ENCODE data around the gene RETREG2.

The RETREG2 gene

DNA sequence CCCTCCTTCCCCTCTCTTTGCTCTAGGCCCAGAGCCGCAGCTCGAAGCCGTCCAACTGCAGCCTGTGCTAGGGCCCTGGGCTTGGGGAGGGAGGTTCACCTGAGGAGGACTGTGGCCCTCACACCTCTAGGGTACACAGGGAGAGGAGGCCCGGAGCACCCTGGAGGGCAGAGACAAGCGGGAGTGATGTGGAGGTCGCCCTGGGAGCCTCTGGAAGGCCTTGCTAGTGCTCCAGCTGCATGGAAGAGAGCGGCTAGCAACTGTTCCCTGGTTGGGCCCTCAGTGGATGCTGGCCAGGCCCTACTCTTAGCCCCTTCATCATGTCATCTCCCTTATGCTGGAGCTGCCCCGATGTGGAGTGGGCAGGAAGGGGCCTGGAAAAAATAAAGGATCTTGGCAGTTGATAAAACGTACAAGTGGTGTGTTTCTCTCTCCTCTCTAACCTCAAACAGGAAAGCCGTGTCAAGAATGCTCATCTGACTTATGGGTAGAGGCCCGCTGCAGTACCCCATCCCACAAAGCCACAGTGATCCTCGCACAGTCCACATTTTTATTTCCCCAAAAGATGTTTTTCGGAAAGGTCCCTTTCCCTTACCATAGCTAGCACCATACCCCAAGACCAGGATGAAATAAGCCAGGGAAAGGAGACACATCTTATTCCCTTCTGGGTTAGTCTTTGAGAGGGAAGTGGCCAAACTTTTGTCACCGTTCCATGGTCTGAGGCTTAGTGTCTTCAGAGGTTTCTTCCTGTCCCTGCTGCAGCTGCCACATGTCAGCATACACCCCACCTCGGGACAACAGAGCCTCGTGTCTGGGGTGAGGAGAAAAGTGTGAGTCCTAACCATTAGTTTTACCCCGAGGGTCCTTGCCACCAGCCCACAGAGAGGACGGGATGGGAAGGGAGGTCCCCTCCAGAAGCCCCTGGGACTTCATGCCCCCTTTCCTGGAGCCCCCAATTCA, 31.4 kb downstream of the RETREG2 start:
- WGBS, 2 experiments (ENCODE audit: insufficient coverage in 2 of 2): 91 to 96% methylated on average over 11 of the region's 18 CpGs
- Histone ChIP-seq H3K4me3 (ENCODE audit: extremely low read depth, insufficient read depth, low read length, poor library complexity, severe bottlenecking) (no peak overlapping the region), H3K4me1 (ENCODE audit: control insufficient read depth, insufficient read depth, low read length, poor library complexity, severe bottlenecking) (peaks cover 7% of the 10 kb centered on the region), H3K27ac (ENCODE audit: low read depth, low read length, severe bottlenecking) (no peak overlapping the region), H3K36me3 (ENCODE audit: control insufficient read depth, insufficient read depth, low read length) (peaks cover 52% of the 10 kb centered on the region), H3K9me3 (ENCODE audit: control insufficient read depth, low read length) (no peaks in the 10 kb centered on the region)

GRCh38 chr2:219210196-219210885, 32.3 kb downstream of the RETREG2 start:
- WGBS, 2 experiments (ENCODE audit: insufficient coverage in 2 of 2): 97 to 98% methylated on average over 14 to 24 of the region's 24 CpGs
- no peak overlapping the region for H3K27ac ChIP-seq (ENCODE audit: low read depth, low read length, severe bottlenecking)
- H3K36me3 ChIP-seq (ENCODE audit: control insufficient read depth, insufficient read depth, low read length): peaks cover 59% of the 10 kb centered on the region
- no peak overlapping the region for H3K4me3 ChIP-seq (ENCODE audit: extremely low read depth, insufficient read depth, low read length, poor library complexity, severe bottlenecking)
- no peaks in the 10 kb centered on the region for H3K9me3 ChIP-seq (ENCODE audit: control insufficient read depth, low read length)
- peaks cover 7% of the 10 kb centered on the region for H3K4me1 ChIP-seq (ENCODE audit: control insufficient read depth, insufficient read depth, low read length, poor library complexity, severe bottlenecking)

GRCh38 chr2:219210886-219211362, 32.8 kb downstream of the RETREG2 start:
- Histone ChIP-seq H3K27ac (ENCODE audit: low read depth, low read length, severe bottlenecking) (no peak overlapping the region), H3K4me1 (ENCODE audit: control insufficient read depth, insufficient read depth, low read length, poor library complexity, severe bottlenecking) (peaks cover 7% of the 10 kb centered on the region), H3K36me3 (ENCODE audit: control insufficient read depth, insufficient read depth, low read length) (peaks cover 62% of the 10 kb centered on the region), H3K4me3 (ENCODE audit: extremely low read depth, insufficient read depth, low read length, poor library complexity, severe bottlenecking) (no peak overlapping the region), H3K9me3 (ENCODE audit: control insufficient read depth, low read length) (no peaks in the 10 kb centered on the region)
- 97 to 100% methylated on average over 1 to 6 of the region's 9 CpGs for WGBS, 2 experiments (ENCODE audit: insufficient coverage in 2 of 2)

- H3K27ac ChIP-seq (ENCODE audit: low read depth, low read length, severe bottlenecking): no peak overlapping the region
- no peak overlapping the region for H3K4me3 ChIP-seq (ENCODE audit: extremely low read depth, insufficient read depth, low read length, poor library complexity, severe bottlenecking)
- H3K9me3 ChIP-seq (ENCODE audit: control insufficient read depth, low read length): no peaks in the 10 kb centered on the region
- H3K4me1 ChIP-seq (ENCODE audit: control insufficient read depth, insufficient read depth, low read length, poor library complexity, severe bottlenecking): peaks cover 6% of the 10 kb centered on the region
- WGBS, 2 experiments (ENCODE audit: insufficient coverage in 2 of 2): 94 to 98% methylated on average over 8 of the region's 8 CpGs
- peaks cover 60% of the 10 kb centered on the region for H3K36me3 ChIP-seq (ENCODE audit: control insufficient read depth, insufficient read depth, low read length)
Measured at GRCh38 chr2:219213026-219213415, 34.9 kb downstream of the RETREG2 start.

DNA sequence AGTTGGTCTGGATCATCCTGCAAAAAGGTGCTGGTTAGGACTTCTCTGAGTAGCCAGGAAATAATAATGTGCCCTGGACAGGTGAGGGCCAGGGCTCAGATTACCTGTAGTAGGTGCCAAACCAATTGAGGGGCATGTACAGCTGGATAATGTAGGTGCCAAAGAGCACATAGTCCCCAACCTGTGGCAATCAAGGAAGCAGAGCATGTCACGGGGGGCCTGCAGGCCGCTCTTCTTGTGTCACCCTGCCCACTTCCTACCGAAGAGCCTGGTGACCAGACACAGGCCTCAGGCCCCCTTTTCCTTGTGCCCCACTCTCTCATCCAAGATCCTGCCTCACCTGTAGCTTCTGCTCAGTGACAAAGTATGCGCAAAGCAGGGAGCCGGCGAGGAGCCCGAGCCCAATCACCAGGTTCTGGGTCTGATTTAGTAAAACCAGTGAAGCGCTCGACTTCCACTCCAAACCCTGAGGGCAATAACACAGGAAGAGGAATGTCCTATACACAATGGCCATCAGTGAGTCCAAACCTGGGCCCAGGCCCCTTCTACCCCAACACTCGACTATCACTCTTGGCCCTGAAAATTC, 35.5 kb downstream of the RETREG2 start:
- H3K4me3 ChIP-seq (ENCODE audit: extremely low read depth, insufficient read depth, low read length, poor library complexity, severe bottlenecking): no peak overlapping the region
- H3K36me3 ChIP-seq (ENCODE audit: control insufficient read depth, insufficient read depth, low read length): peaks cover 55% of the 10 kb centered on the region

DNA sequence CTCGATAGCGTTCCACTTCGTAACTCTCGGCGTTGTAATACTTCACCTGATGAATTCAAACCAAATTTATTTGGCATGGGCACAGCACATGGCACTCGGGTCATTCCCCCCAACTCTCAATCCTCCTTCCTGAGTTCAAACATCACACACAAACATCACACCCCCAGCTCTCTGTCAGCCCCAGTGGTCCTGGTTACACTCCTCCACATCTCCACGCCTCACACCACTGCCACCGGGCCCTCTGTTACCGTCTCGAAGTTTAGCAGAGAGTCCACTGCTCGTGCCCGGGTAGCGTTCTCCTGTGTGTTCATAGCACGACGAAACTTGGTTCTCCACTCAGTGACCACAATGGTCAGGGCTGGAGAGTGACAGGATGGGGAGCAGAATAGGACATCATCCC, 36.1 kb downstream of the RETREG2 start:
- Histone ChIP-seq H3K27ac (ENCODE audit: low read depth, low read length, severe bottlenecking) (no peak overlapping the region), H3K4me1 (ENCODE audit: control insufficient read depth, insufficient read depth, low read length, poor library complexity, severe bottlenecking) (peaks cover 6% of the 10 kb centered on the region), H3K9me3 (ENCODE audit: control insufficient read depth, low read length) (no peaks in the 10 kb centered on the region), H3K4me3 (ENCODE audit: extremely low read depth, insufficient read depth, low read length, poor library complexity, severe bottlenecking) (no peak overlapping the region), H3K36me3 (ENCODE audit: control insufficient read depth, insufficient read depth, low read length) (peaks cover 49% of the 10 kb centered on the region)
- 94 to 99% methylated on average over 10 to 15 of the region's 15 CpGs for WGBS, 2 experiments (ENCODE audit: insufficient coverage in 2 of 2)

More for the DNA sequence above, 35.5 kb downstream of the RETREG2 start:
- H3K4me1 ChIP-seq (ENCODE audit: control insufficient read depth, insufficient read depth, low read length, poor library complexity, severe bottlenecking): peaks cover 5% of the 10 kb centered on the region
- H3K9me3 ChIP-seq (ENCODE audit: control insufficient read depth, low read length): no peaks in the 10 kb centered on the region
- no peak overlapping the region for H3K27ac ChIP-seq (ENCODE audit: low read depth, low read length, severe bottlenecking)
- WGBS, 2 experiments (ENCODE audit: insufficient coverage in 2 of 2): 93 to 97% methylated on average over 10 of the region's 10 CpGs

- 93 to 94% methylated on average over 4 to 6 of the region's 6 CpGs for WGBS, 2 experiments (ENCODE audit: insufficient coverage in 2 of 2)
- H3K36me3 ChIP-seq (ENCODE audit: control insufficient read depth, insufficient read depth, low read length): peaks cover 44% of the 10 kb centered on the region
- H3K9me3 ChIP-seq (ENCODE audit: control insufficient read depth, low read length): no peaks in the 10 kb centered on the region
- H3K4me3 ChIP-seq (ENCODE audit: extremely low read depth, insufficient read depth, low read length, poor library complexity, severe bottlenecking): no peak overlapping the region
- H3K4me1 ChIP-seq (ENCODE audit: control insufficient read depth, insufficient read depth, low read length, poor library complexity, severe bottlenecking): peaks cover 7% of the 10 kb centered on the region
- H3K27ac ChIP-seq (ENCODE audit: low read depth, low read length, severe bottlenecking): no peak overlapping the region
Measured at GRCh38 chr2:219214786-219215185, 36.7 kb downstream of the RETREG2 start.

GRCh38 chr2:219215871-219216534, 37.9 kb downstream of the RETREG2 start:
- Histone ChIP-seq H3K4me1 (ENCODE audit: control insufficient read depth, insufficient read depth, low read length, poor library complexity, severe bottlenecking) (peaks cover 7% of the 10 kb centered on the region), H3K36me3 (ENCODE audit: control insufficient read depth, insufficient read depth, low read length) (peaks cover 51% of the 10 kb centered on the region), H3K9me3 (ENCODE audit: control insufficient read depth, low read length) (no peaks in the 10 kb centered on the region), H3K27ac (ENCODE audit: low read depth, low read length, severe bottlenecking) (no peak overlapping the region), H3K4me3 (ENCODE audit: extremely low read depth, insufficient read depth, low read length, poor library complexity, severe bottlenecking) (no peak overlapping the region)
- 94 to 96% methylated on average over 22 to 25 of the region's 27 CpGs for WGBS, 2 experiments (ENCODE audit: insufficient coverage in 2 of 2)

- H3K36me3 ChIP-seq (ENCODE audit: control insufficient read depth, insufficient read depth, low read length): peaks cover 54% of the 10 kb centered on the region
- H3K4me3 ChIP-seq (ENCODE audit: extremely low read depth, insufficient read depth, low read length, poor library complexity, severe bottlenecking): no peak overlapping the region
- H3K27ac ChIP-seq (ENCODE audit: low read depth, low read length, severe bottlenecking): no peak overlapping the region
- H3K9me3 ChIP-seq (ENCODE audit: control insufficient read depth, low read length): no peaks in the 10 kb centered on the region
- peaks cover 7% of the 10 kb centered on the region for H3K4me1 ChIP-seq (ENCODE audit: control insufficient read depth, insufficient read depth, low read length, poor library complexity, severe bottlenecking)
- WGBS, 2 experiments (ENCODE audit: insufficient coverage in 2 of 2): 96 to 98% methylated on average over 5 to 6 of the region's 6 CpGs
Measured at GRCh38 chr2:219216535-219216915, 38.5 kb downstream of the RETREG2 start.

- Histone ChIP-seq H3K4me1 (ENCODE audit: control insufficient read depth, insufficient read depth, low read length, poor library complexity, severe bottlenecking) (peaks cover 7% of the 10 kb centered on the region), H3K9me3 (ENCODE audit: control insufficient read depth, low read length) (no peaks in the 10 kb centered on the region), H3K27ac (ENCODE audit: low read depth, low read length, severe bottlenecking) (peak overlapping the region; percentile 96), H3K36me3 (ENCODE audit: control insufficient read depth, insufficient read depth, low read length) (peaks cover 56% of the 10 kb centered on the region), H3K4me3 (ENCODE audit: extremely low read depth, insufficient read depth, low read length, poor library complexity, severe bottlenecking) (peak overlapping the region; percentile 52)
- 1% methylated on average over 36 to 37 of the region's 37 CpGs for WGBS, 2 experiments (ENCODE audit: insufficient coverage in 2 of 2)
Measured at GRCh38 chr2:219218217-219218731, 40.2 kb downstream of the RETREG2 start.
